Spleen (tissue), 11 donors: Measurements from ENCODE around the gene HELZ2. TPM values are rescaled to one million over a fixed set of nuclear protein-coding genes. Genes with fewer than 3 reads are reported as not detected.

Experiments used
- DNase-seq: peaks from one replicate; pipeline ENCODE4 v3.0.0-alpha.2; 2020
- H3K27ac ChIP-seq, 8 donors: fragments of 200-600 bp; sonication (generic) in 7 of 8; 1 replicate in 4 of 8; 2 replicates in 4 of 8; pipeline versions ENCODE4 v1.5.0 to v1.8.0; 2016 to 2021; ENCODE audit warnings: inconsistent platforms in 4 of 8, mild to moderate bottlenecking in 4 of 8, moderate library complexity in 1 of 8
- H3K27me3 ChIP-seq, 7 donors: fragments of 200-600 bp; sonication (generic) in 6 of 7; replicated peaks in 1 of 7; 1 replicate in 4 of 7; 2 replicates in 3 of 7; pipeline versions ENCODE4 v1.5.0 to v1.8.0; 2016 to 2021; ENCODE audit warnings: inconsistent platforms in 3 of 7, mild to moderate bottlenecking in 1 of 7
- H3K36me3 ChIP-seq, 6 donors: fragments of 200-600 bp; sonication (generic) in 5 of 6; 1 replicate in 4 of 6; 2 replicates in 2 of 6; pipeline versions ENCODE4 v1.5.0 to v1.8.0; 2016 to 2021; ENCODE audit warnings: inconsistent platforms in 2 of 6
- H3K4me1 ChIP-seq, 6 donors: fragments of 200-600 bp; sonication (generic) in 5 of 6; 1 replicate in 3 of 6; 2 replicates in 3 of 6; pipeline versions ENCODE4 v1.5.0 to v1.8.0; 2016 to 2021; ENCODE audit warnings: inconsistent platforms in 3 of 6
- H3K4me3 ChIP-seq, 8 donors: fragments of 200-600 bp; sonication (generic) in 7 of 8; 1 replicate in 4 of 8; 2 replicates in 4 of 8; pipeline versions ENCODE4 v1.5.0 to v1.8.0; 2016 to 2021; ENCODE audit warnings: inconsistent platforms in 4 of 8, mild to moderate bottlenecking in 4 of 8, moderate library complexity in 2 of 8
- H3K9me3 ChIP-seq, 8 donors: fragments of 200-600 bp; sonication (generic) in 7 of 8; 1 replicate in 4 of 8; 2 replicates in 4 of 8; pipeline versions ENCODE4 v1.5.0 to v1.8.0; 2016 to 2021; ENCODE audit warnings: inconsistent platforms in 4 of 8
- POLR2A ChIP-seq, 3 donors: fragments of 450-650 bp; IDR thresholded peaks; one replicate each; pipeline ENCODE4 v1.5.1; 2017; ENCODE audit warnings: antibody characterized with exemption in 3 of 3, mild to moderate bottlenecking in 1 of 3
- POLR2AphosphoS5 ChIP-seq, 3 donors: sonication (generic); formaldehyde crosslinking; IDR thresholded peaks; one replicate each; pipeline ENCODE4 v1.5.1; 2017; ENCODE audit warnings: antibody characterized with exemption in 3 of 3
- WGBS, 5 donors: extraction: QIAGEN DNeasy Blood & Tissue Kit in 3 of 5; methylation state at CpG; one replicate each; pipeline versions ENCODE4 v1.1.5 to v1.1.7; 2013 to 2018; 5-methylcytosine and 5-hydroxymethylcytosine counted together
- intact Hi-C: fragments of 100-400 bp; cut with DNase I; formaldehyde crosslinking; loops from one replicate; pipeline ENCODE4 v1.15.0; 2023; ENCODE audit warnings: low total_unique reads
- polyA plus RNA-seq, 3 donors: library from polyadenylated mRNA; stranded (reverse); fragments of 200-250 nt; gene quantifications; one replicate each; pipeline ENCODE4 v1.2.1, GENCODE V29; 2013
- total RNA-seq, 7 donors: library from RNA; depleted of rRNA in 3 of 7; stranded (reverse); fragments of >200 nt in 3 of 7; fragmentation: NEBNext Ultra II Directional in 4 of 7; extraction: Animal tissue kit (Norgen Biotek cat#: 25700) in 4 of 7; gene quantifications; one replicate each; pipeline versions ENCODE4 v1.1.0 to v1.2.1, GENCODE V29; 2016 to 2021
- TF ChIP-seq, protein P1 (sequence below), 11 experiments: fragments of 200-600 bp in 7 of 11; fragments of 450-650 bp in 4 of 11; sonication (generic) in 4 of 11; IDR thresholded peaks in 8 of 11; conservative IDR thresholded peaks in 3 of 11; 1 replicate in 7 of 11; 2 replicates in 4 of 11; pipeline versions ENCODE4 v1.4.0 to v1.8.0; 2016 to 2021; ENCODE audit warnings: antibody characterized with exemption in 11 of 11, inconsistent platforms in 4 of 11, mild to moderate bottlenecking in 1 of 11
- donor health status: healthy with polysubstance abuse.
- donor health status: DM: no; HTN: no; CAD: no; lungs with moderate emphysema.
- donor health status: DM: no; HTN: no; CAD: no.
- donor health status: Bipolar disorder and iron deficiency.
- donor health status: healthy.
- donor health status: DM: no; HTN: no; CAD: no.
- donor health status: DM: yes; HTN: yes; CAD: no.

The HELZ2 gene
- total and polyA plus RNA-seq, 10 donors, result 4.3 to 120 (median 62.6) TPM

DNA sequence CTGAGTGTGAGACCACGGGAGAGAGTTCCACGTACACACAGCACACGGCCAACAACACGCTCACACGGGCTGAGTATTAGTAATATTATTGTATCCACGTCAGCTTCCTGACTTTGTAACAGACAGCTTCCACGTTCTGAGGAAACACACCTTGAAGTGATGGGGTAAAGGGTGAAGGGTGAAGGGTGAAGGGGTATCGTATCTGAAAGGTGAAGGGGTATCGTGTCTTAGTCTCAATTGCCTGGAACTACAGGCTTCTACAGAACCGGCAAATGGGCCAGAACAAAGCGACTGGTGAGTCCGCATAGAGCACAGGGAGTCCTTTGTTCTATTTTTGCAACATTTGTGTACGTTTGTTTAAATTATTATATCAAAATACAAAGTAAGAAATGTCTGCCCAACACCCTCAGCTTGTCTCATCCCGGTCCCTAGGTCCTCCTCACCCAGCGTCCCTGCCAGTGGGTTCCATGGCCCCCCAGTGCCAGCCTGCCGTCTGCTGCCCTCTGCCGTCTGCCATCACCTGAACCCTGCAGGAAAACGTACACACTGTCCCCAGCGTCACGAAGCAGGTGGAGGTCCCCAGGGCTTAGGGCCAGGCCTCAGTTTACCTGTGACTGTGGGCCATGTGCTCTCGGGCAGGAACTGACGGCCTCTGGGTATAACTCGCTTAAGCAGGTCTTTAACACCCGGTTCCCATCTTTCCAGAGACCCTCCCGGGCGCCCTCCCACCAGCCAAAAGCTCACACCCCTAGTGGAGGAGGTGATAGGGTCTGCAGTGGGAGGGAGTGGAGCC, 4.4 kb upstream of the HELZ2 start:
- no peak overlapping the region for H3K27ac ChIP-seq
- H3K4me1 ChIP-seq, result peaks cover 7 to 26% (median 15%) of the 10 kb centered on the region in 6 donors
- no peak overlapping the region for H3K4me3 ChIP-seq
- no peaks in the 10 kb centered on the region for H3K9me3 ChIP-seq
- 75 to 86% (median 80%) methylated on average over 22 to 26 of the region's 26 CpGs for WGBS, 5 donors
- intact Hi-C loops, result no loop called here
- no peak for DNase-seq
- peaks cover 0 to 32% (median 0%) of the 10 kb centered on the region in 7 donors for H3K27me3 ChIP-seq
- no peaks in the 10 kb centered on the region for H3K36me3 ChIP-seq
- no peak for TF ChIP-seq POLR2AphosphoS5 (IDR thresholded peaks at IDR 0.05)
- TF ChIP-seq, protein P1, sequence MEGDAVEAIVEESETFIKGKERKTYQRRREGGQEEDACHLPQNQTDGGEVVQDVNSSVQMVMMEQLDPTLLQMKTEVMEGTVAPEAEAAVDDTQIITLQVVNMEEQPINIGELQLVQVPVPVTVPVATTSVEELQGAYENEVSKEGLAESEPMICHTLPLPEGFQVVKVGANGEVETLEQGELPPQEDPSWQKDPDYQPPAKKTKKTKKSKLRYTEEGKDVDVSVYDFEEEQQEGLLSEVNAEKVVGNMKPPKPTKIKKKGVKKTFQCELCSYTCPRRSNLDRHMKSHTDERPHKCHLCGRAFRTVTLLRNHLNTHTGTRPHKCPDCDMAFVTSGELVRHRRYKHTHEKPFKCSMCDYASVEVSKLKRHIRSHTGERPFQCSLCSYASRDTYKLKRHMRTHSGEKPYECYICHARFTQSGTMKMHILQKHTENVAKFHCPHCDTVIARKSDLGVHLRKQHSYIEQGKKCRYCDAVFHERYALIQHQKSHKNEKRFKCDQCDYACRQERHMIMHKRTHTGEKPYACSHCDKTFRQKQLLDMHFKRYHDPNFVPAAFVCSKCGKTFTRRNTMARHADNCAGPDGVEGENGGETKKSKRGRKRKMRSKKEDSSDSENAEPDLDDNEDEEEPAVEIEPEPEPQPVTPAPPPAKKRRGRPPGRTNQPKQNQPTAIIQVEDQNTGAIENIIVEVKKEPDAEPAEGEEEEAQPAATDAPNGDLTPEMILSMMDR (IDR thresholded peaks at IDR 0.05 in 8 of 11, conservative IDR thresholded peaks at IDR 0.05 in 3 of 11), result peak in 3 of 11 experiments; percentile 11 to 18 (median 11)

- H3K27ac ChIP-seq, result no peak overlapping the region
- DNase-seq, result no peak
- 80 to 88% (median 84%) methylated on average over 19 of the region's 19 CpGs for WGBS, 5 donors
- H3K9me3 ChIP-seq, result no peaks in the 10 kb centered on the region
- peaks cover 15 to 36% (median 25%) of the 10 kb centered on the region in 6 donors for H3K4me1 ChIP-seq
- intact Hi-C loops, result no loop called here
- H3K36me3 ChIP-seq, result peaks cover 0 to 7% (median 5%) of the 10 kb centered on the region in 6 donors
- H3K27me3 ChIP-seq, result peaks cover 0 to 32% (median 0%) of the 10 kb centered on the region in 7 donors
- H3K4me3 ChIP-seq, result no peak overlapping the region
- TF ChIP-seq POLR2AphosphoS5 (IDR thresholded peaks at IDR 0.05) (no peak), POLR2A (IDR thresholded peaks at IDR 0.05) (no peak)
- TF ChIP-seq, protein P1 (IDR thresholded peaks at IDR 0.05 in 8 of 11, conservative IDR thresholded peaks at IDR 0.05 in 3 of 11), result no peak
Measured at GRCh38 chr20:63577317-63577894, 3.4 kb upstream of the HELZ2 start.

- peaks cover 15 to 43% (median 30%) of the 10 kb centered on the region in 6 donors for H3K4me1 ChIP-seq
- DNase-seq, result no peak
- H3K27ac ChIP-seq, result no peak overlapping the region
- H3K27me3 ChIP-seq, result peaks cover 0 to 32% (median 0%) of the 10 kb centered on the region in 7 donors
- peaks cover 0 to 15% (median 12%) of the 10 kb centered on the region in 6 donors for H3K36me3 ChIP-seq
- H3K4me3 ChIP-seq, result no peak overlapping the region
- no peaks in the 10 kb centered on the region for H3K9me3 ChIP-seq
- WGBS, 5 donors, result 90 to 94% (median 92%) methylated on average over 7 of the region's 7 CpGs
- intact Hi-C loops, result no loop called here
- TF ChIP-seq POLR2AphosphoS5 (IDR thresholded peaks at IDR 0.05) (no peak), POLR2A (IDR thresholded peaks at IDR 0.05) (no peak)
- TF ChIP-seq, protein P1 (IDR thresholded peaks at IDR 0.05 in 8 of 11, conservative IDR thresholded peaks at IDR 0.05 in 3 of 11), result no peak
Measured at GRCh38 chr20:63576311-63576710, 2.3 kb upstream of the HELZ2 start.
